NCI-H1417 (cell line): ENCODE measurements around the gene SPTBN2.
A peak's percentile ranks its signal among the peaks of the same experiment; 100 is the strongest.

Experiments
- DNase-seq, 3 experiments: peaks; one replicate each; lab custom pipeline; 2025; lab: John Stamatoyannopoulos, UW

Gene SPTBN2

GRCh38 chr11:66685276-66686099, 43.5 kb downstream of the SPTBN2 start:
- DNase-seq: peak; percentile 61 to 90 (median 69)

GRCh38 chr11:66684635-66685034, 44.4 kb downstream of the SPTBN2 start:
- peak in 1 of 3 experiments; percentile 51 for DNase-seq

GRCh38 chr11:66683877-66684276, 45.1 kb downstream of the SPTBN2 start:
- DNase-seq: no peak

GRCh38 chr11:66680966-66681645, 47.9 kb downstream of the SPTBN2 start:
- no peak for DNase-seq

GRCh38 chr11:66677599-66678375, 51.2 kb downstream of the SPTBN2 start, which contains the start of gene RBM4B:
Gene RBM4B (minus strand): TSS chr11:66677887. CDS start chr11:66677079, 808 bp downstream.
- peak; percentile 95 to 99 (median 98) for DNase-seq

GRCh38 chr11:66676931-66677598, 52.0 kb downstream of the SPTBN2 start:
- no peak for DNase-seq

- peak in 1 of 3 experiments; percentile 24 for DNase-seq
Measured at GRCh38 chr11:66676282-66676919, 52.6 kb downstream of the SPTBN2 start.

- DNase-seq: peak in 1 of 3 experiments; percentile 76
Measured at GRCh38 chr11:66674964-66675602, 53.9 kb downstream of the SPTBN2 start.

GRCh38 chr11:66670816-66671215, 58.2 kb downstream of the SPTBN2 start:
- DNase-seq: no peak

- DNase-seq: no peak
Measured at GRCh38 chr11:66665369-66665768, 63.6 kb downstream of the SPTBN2 start.

- DNase-seq: no peak
Measured at GRCh38 chr11:66663741-66664296, 65.2 kb downstream of the SPTBN2 start.

- DNase-seq: no peak
Measured at GRCh38 chr11:66659763-66660162, 69.3 kb downstream of the SPTBN2 start.

- DNase-seq: no peak
Measured at GRCh38 chr11:66653123-66653522, 75.9 kb downstream of the SPTBN2 start.

GRCh38 chr11:66652651-66653050, 76.4 kb downstream of the SPTBN2 start:
- no peak for DNase-seq

- DNase-seq: no peak
Measured at GRCh38 chr11:66651016-66651415, 78.0 kb downstream of the SPTBN2 start.

GRCh38 chr11:66649903-66650302, 79.1 kb downstream of the SPTBN2 start:
- DNase-seq: no peak

- no peak for DNase-seq
Measured at GRCh38 chr11:66646828-66647227, 82.2 kb downstream of the SPTBN2 start.

- no peak for DNase-seq
Measured at GRCh38 chr11:66643745-66644437, 85.1 kb downstream of the SPTBN2 start.

GRCh38 chr11:66641834-66642233, 87.2 kb downstream of the SPTBN2 start:
- DNase-seq: peak; percentile 4 to 74 (median 9)
